Epithelial cell of proximal tubule (primary cell): Measurements from ENCODE around the gene NPFFR2. TPM values are rescaled to one million over a fixed set of nuclear protein-coding genes. Genes with fewer than 3 reads are reported as not detected.
"Not testable (repeated sequence)": the region's sequence is repeated elsewhere in the genome, so short reads cannot be mapped to it uniquely, and the experiment has no call there.

Experiments
- DNase-seq: peaks from one replicate; pipeline ENCODE4 v3.0.0-alpha.2; 2011; ENCODE audit warnings: low read depth
- H3K4me3 ChIP-seq: 2 replicates; pipeline ENCODE4 v1.5.1; 2011; ENCODE audit warnings: low read depth, mild to moderate bottlenecking, low read length
- CTCF ChIP-seq: conservative IDR thresholded peaks from 2 replicates; pipeline ENCODE4 v1.5.1; 2012; ENCODE audit warnings: low read depth, mild to moderate bottlenecking, low read length
- total RNA-seq: library from RNA; depleted of rRNA; stranded (reverse); fragments of >200 nt; gene quantifications from 2 replicates; pipeline ENCODE4 v1.2.3, GENCODE V29; 2015

Gene NPFFR2
- total RNA-seq, 1 donor from 2014 or later, result 3.4 TPM

GRCh38 chr4:72110886-72111285 lies 79.1 kb downstream of the NPFFR2 start:
- DNase-seq, result no peak
- TF ChIP-seq CTCF, result no peak
- H3K4me3 ChIP-seq, result no peak overlapping the region

DNA sequence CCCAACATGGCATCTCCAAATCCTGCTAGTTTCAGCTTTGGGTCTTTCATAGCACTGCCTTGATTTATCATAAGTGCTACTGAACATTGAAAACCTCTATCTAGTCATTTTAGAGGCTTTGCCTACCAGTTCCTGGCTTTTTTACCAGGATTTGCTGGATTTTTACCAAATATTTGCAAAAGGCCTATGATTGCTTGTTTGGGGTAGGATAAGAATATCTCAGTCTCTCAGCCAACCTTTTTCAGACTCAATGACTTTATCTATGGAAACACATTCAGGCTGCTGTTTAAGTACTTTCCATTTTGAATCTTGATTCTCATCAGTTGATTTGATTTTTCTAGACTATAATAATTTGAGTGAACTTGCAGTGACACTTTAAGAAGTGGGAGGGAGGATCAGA lies 80.1 kb downstream of the NPFFR2 start:
- no peak for TF ChIP-seq CTCF
- DNase-seq, result no peak

DNA sequence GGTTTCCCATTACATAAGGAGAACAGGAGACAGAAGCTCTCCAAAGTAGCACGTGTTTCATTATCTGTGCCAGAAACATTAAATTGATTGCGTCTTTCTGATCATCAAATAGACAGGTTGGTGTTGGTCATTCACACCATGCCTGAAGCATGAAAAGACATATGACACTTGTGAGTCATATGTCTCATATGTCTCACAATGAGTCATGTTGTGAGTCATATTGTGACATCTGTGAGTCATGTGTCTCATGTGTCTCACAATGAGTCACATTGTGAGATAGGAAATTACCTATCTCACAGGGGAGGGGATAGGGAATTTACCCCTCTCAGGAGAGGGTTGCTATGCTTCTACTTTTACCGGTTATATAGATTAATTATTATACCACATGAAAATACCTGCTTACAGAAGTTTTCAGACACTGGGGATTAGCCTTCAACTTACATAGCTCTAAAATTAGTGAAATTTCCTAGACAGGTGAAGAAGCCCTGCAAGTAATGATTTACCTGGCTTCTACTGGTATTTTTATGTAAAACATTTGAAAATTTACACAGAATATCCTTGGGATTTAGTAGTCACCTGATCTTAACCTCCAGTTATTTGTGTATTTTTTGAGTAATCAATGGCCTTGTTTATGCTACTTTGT lies 80.8 kb downstream of the NPFFR2 start:
- TF ChIP-seq CTCF, result no peak
- no peak overlapping the region for H3K4me3 ChIP-seq
- DNase-seq, result peak; percentile 94

More for the DNA sequence above, 80.1 kb downstream of the NPFFR2 start:
- no peak overlapping the region for H3K4me3 ChIP-seq

DNA sequence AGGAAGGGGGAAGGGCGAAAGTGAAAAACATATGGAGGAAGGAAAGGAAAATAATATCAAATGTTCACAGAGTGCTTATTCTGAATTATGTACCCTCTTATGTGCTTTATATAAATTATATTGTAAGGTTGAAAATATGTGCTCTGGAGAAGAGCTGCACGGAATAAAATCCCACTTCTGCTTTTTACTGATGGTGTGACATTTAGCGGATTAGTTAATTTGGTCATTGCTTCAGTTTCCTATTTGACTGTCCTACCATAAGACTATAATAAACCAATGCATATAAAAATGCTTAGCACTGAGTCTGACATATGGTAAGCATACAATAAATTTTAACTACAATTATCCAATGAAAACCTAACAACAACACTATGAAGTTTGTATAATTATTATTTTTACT lies 86.2 kb downstream of the NPFFR2 start:
- DNase-seq, result no peak
- H3K4me3 ChIP-seq, result no peak overlapping the region
- TF ChIP-seq CTCF, result no peak

- no peak for DNase-seq
- H3K4me3 ChIP-seq, result no peak overlapping the region
- TF ChIP-seq CTCF, result no peak
These were observed 88.1 kb downstream of the NPFFR2 start for GRCh38 chr4:72119946-72120345.

DNA sequence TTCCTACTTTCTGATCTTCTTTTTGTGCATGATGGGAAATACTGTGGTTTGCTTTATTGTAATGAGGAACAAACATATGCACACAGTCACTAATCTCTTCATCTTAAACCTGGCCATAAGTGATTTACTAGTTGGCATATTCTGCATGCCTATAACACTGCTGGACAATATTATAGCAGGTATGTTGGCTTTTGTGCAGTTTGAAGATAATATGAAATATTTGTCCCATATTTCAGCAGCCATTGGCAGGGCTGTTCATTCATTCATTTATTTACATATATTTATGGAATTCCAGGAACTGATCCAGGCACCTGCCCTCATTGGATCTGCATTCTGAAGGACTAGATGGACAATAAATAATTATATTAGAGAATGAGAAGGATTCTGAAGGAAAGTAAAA lies 96.9 kb downstream of the NPFFR2 start:
- DNase-seq, result no peak
- H3K4me3 ChIP-seq, result no peak overlapping the region
- no peak for TF ChIP-seq CTCF

GRCh38 chr4:72136429-72136828 lies 104.6 kb downstream of the NPFFR2 start:
- DNase-seq, result peak; percentile 74
- no peak for TF ChIP-seq CTCF
- H3K4me3 ChIP-seq, result no peak overlapping the region

DNA sequence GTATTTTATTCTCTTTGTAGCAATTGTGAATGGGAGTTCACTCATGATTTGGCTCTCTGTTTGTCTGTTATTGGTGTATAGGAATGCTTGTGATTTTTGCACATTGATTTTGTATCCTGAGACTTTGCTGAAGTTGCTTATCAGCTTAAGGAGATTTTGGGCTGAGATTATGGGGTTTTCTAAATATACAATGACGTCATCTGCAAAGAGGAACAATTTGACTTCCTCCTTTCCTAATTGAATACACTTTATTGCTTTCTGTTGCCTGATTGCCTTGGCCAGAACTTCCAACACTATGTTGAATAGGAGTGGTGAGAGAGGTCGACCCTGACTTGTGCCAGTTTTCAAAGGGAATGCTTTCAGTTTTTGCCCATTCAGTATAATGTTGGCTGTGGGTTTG lies 108.2 kb downstream of the NPFFR2 start:
- H3K4me3 ChIP-seq, DNase-seq: not testable (repeated sequence)
